ENCODE results near the gene KCTD5.
"Not testable (repeated sequence)": the region's sequence is repeated elsewhere in the genome, so short reads cannot be mapped to it uniquely, and the experiment has no call there.

Gene KCTD5

GRCh38 chr16:2682209-2683021, at the start of gene KCTD5:
Gene KCTD5 (plus strand): TSS chr16:2682523. CDS start chr16:2682549, 26 bp downstream.
- peak; percentile 97 for DNase-seq (ENCODE audit: low spot score)

- DNase-seq (ENCODE audit: low spot score), result not testable (repeated sequence)
Observed at GRCh38 chr16:2639071-2639721, 43.1 kb upstream of the KCTD5 start.

GRCh38 chr16:2639722-2640072, 42.6 kb upstream of the KCTD5 start:
- not testable (repeated sequence) for DNase-seq (ENCODE audit: low spot score)

GRCh38 chr16:2642561-2642960, 39.8 kb upstream of the KCTD5 start:
- not testable (repeated sequence) for DNase-seq (ENCODE audit: low spot score)

- DNase-seq (ENCODE audit: low spot score), result not testable (repeated sequence)
Observed at GRCh38 chr16:2644754-2645453, 37.4 kb upstream of the KCTD5 start.

GRCh38 chr16:2651268-2651871, 31.0 kb upstream of the KCTD5 start:
- not testable (repeated sequence) for DNase-seq (ENCODE audit: low spot score)

GRCh38 chr16:2653915-2654314, 28.4 kb upstream of the KCTD5 start:
- not testable (repeated sequence) for DNase-seq (ENCODE audit: low spot score)

- not testable (repeated sequence) for DNase-seq (ENCODE audit: low spot score)
Observed at GRCh38 chr16:2654949-2655348, 27.4 kb upstream of the KCTD5 start.

GRCh38 chr16:2656985-2657384, 25.3 kb upstream of the KCTD5 start:
- DNase-seq (ENCODE audit: low spot score), result no peak

GRCh38 chr16:2657803-2658202, 24.5 kb upstream of the KCTD5 start:
- DNase-seq (ENCODE audit: low spot score), result not testable (repeated sequence)

- not testable (repeated sequence) for DNase-seq (ENCODE audit: low spot score)
Observed at GRCh38 chr16:2659560-2659959, 22.8 kb upstream of the KCTD5 start.

GRCh38 chr16:2660014-2660662, 22.2 kb upstream of the KCTD5 start:
- not testable (repeated sequence) for DNase-seq (ENCODE audit: low spot score)

- not testable (repeated sequence) for DNase-seq (ENCODE audit: low spot score)
Observed at GRCh38 chr16:2660755-2661373, 21.5 kb upstream of the KCTD5 start.

- DNase-seq (ENCODE audit: low spot score), result no peak
Observed at GRCh38 chr16:2663553-2664546, 18.5 kb upstream of the KCTD5 start.

GRCh38 chr16:2664574-2664982, 17.7 kb upstream of the KCTD5 start:
- DNase-seq (ENCODE audit: low spot score), result no peak

- not testable (repeated sequence) for DNase-seq (ENCODE audit: low spot score)
Observed at GRCh38 chr16:2666671-2667070, 15.7 kb upstream of the KCTD5 start.

- DNase-seq (ENCODE audit: low spot score), result not testable (repeated sequence)
Observed at GRCh38 chr16:2669587-2669986, 12.7 kb upstream of the KCTD5 start.

GRCh38 chr16:2670017-2670416, 12.3 kb upstream of the KCTD5 start:
- DNase-seq (ENCODE audit: low spot score), result not testable (repeated sequence)

- DNase-seq (ENCODE audit: low spot score), result not testable (repeated sequence)
Observed at GRCh38 chr16:2671193-2671592, 11.1 kb upstream of the KCTD5 start.

- no peak for DNase-seq (ENCODE audit: low spot score)
Observed at GRCh38 chr16:2671741-2672140, 10.6 kb upstream of the KCTD5 start.
